Activated gamma-delta T cell (primary cell): Measurements from ENCODE around the gene OR5T3.
"Not testable (repeated sequence)": the region's sequence is repeated elsewhere in the genome, so short reads cannot be mapped to it uniquely, and the experiment has no call there.

Source experiments
- DNase-seq: peaks from one replicate; lab custom pipeline; 2025; lab: John Stamatoyannopoulos, UW
- total RNA-seq, 2 donors: gene quantifications; one replicate each; lab custom pipeline; 2026; lab: John Stamatoyannopoulos, UW

Gene OR5T3
- total RNA-seq: 0 reads per million in 2 donors

- DNase-seq: no peak
Observed at GRCh38 chr11:56251954-56252353, at the start of gene OR5T3. OR5T3 (plus strand) TSS chr11:56252254; CDS start chr11:56252254, 0 bp downstream.

GRCh38 chr11:56207790-56208189 is 44.3 kb upstream of the OR5T3 start:
- DNase-seq: no peak

- DNase-seq: no peak
Observed at GRCh38 chr11:56214537-56214936, 37.5 kb upstream of the OR5T3 start.

- not testable (repeated sequence) for DNase-seq
Observed at GRCh38 chr11:56219735-56220134, 32.3 kb upstream of the OR5T3 start.

- DNase-seq: no peak
Observed at GRCh38 chr11:56234155-56234554, 17.9 kb upstream of the OR5T3 start, which contains the start of gene OR5T2. OR5T2 (minus strand) TSS chr11:56234255; CDS start chr11:56233062, 1,193 bp downstream.

GRCh38 chr11:56271092-56271491 is 19.0 kb downstream of the OR5T3 start:
- no peak for DNase-seq

GRCh38 chr11:56273854-56274253 is 21.8 kb downstream of the OR5T3 start, which contains the start of gene OR5T1:
OR5T1 (plus strand) TSS chr11:56274154; CDS start chr11:56275639, 1,485 bp downstream.
- DNase-seq: no peak

- DNase-seq: no peak
Observed at GRCh38 chr11:56292154-56292553, 40.1 kb downstream of the OR5T3 start, which contains the start of gene OR8H1. OR8H1 (minus strand) TSS chr11:56292254; CDS start chr11:56291062, 1,192 bp downstream.

- DNase-seq: no peak
Observed at GRCh38 chr11:56296898-56297297, 44.8 kb downstream of the OR5T3 start.
